Adrenal gland (tissue), 5 donors: Measurements from ENCODE around the gene DIS3L.

Experiments used
- POLR2A ChIP-seq, 2 donors: fragments of 450-650 bp; IDR thresholded peaks; one replicate each; pipeline ENCODE4 v1.6.1; 2017; ENCODE audit warnings: antibody characterized with exemption in 2 of 2, mild to moderate bottlenecking in 2 of 2, moderate library complexity in 1 of 2
- TF ChIP-seq, protein P1 (sequence below), 6 experiments: fragments of 450-650 bp in 4 of 6; fragments of 200-600 bp in 2 of 6; sonication (generic) in 1 of 6; IDR thresholded peaks; 1 replicate in 5 of 6; 2 replicates in 1 of 6; pipeline versions ENCODE4 v1.5.1 to v1.8.0; 2016 to 2021; ENCODE audit warnings: antibody characterized with exemption in 6 of 6, mild to moderate bottlenecking in 2 of 6, moderate library complexity in 1 of 6
- donor health status: DM: no; HTN: no; CAD: no.

DNA sequence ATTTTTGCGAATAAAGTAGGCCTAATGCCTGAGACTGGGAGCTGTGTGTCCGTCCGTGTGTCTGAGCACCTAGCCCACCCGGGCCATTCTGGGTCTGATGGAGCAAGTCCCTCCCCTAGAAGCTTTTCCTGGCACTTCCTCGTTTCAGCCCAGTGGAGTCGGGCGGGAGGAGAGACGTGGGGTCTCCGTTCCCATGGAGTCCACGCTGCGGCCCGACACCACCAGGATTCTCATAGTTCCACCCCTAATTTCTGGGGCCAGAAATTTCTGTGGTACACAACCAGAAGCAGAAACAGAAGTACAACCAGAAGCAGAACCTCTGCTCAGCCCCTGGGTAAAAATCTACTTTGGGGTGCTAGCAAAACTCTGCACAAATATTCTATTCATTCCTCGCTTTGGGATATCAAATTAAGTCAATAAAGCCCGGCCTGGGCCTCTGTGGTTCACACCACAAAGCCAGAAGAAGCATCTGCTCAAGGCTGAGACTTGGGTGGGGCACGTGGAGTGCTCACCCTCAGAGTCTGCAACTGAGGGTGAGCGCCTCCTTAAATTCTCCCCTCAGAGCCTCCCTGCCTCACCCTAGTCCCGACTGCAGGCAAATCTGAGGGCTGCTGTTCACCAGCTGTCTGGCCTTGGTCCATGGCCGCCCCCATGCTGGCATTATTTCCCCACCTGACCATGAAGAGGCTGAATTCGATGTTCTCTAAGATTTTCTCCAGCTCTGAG, 38.3 kb upstream of the DIS3L start:
- TF ChIP-seq, protein P1, sequence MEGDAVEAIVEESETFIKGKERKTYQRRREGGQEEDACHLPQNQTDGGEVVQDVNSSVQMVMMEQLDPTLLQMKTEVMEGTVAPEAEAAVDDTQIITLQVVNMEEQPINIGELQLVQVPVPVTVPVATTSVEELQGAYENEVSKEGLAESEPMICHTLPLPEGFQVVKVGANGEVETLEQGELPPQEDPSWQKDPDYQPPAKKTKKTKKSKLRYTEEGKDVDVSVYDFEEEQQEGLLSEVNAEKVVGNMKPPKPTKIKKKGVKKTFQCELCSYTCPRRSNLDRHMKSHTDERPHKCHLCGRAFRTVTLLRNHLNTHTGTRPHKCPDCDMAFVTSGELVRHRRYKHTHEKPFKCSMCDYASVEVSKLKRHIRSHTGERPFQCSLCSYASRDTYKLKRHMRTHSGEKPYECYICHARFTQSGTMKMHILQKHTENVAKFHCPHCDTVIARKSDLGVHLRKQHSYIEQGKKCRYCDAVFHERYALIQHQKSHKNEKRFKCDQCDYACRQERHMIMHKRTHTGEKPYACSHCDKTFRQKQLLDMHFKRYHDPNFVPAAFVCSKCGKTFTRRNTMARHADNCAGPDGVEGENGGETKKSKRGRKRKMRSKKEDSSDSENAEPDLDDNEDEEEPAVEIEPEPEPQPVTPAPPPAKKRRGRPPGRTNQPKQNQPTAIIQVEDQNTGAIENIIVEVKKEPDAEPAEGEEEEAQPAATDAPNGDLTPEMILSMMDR (IDR thresholded peaks at IDR 0.05) = no peak
- TF ChIP-seq POLR2A (IDR thresholded peaks at IDR 0.05) = no peak
